SK-N-MC (cell line): Measurements from ENCODE around the gene SNX14.

ENCODE experiments used
- EZH2 ChIP-seq: fragments of 200-600 bp; sonication (generic); IDR thresholded peaks from one replicate; pipeline ENCODE4 v1.6.1; 2017; ENCODE audit warnings: antibody characterized with exemption
- POLR2AphosphoS5 ChIP-seq: IDR thresholded peaks from 2 replicates; pipeline ENCODE4 v1.6.1; 2012; ENCODE audit warnings: mild to moderate bottlenecking, low read depth, low read length, borderline replicate concordance

GRCh38 chr6:85593438-85594196, at the start of gene SNX14:
- TF ChIP-seq POLR2AphosphoS5 (peak; percentile 76; the same call in 1 of the 2 replicates), EZH2 (no peak)
